Pancreas (tissue), 10 donors: ENCODE results near the gene PTPRD. TPM values are rescaled to one million over a fixed set of nuclear protein-coding genes. Genes with fewer than 3 reads are reported as not detected.
"Not testable (repeated sequence)": the region's sequence is repeated elsewhere in the genome, so short reads cannot be mapped to it uniquely, and the experiment has no call there.

Experiments
- ATAC-seq, 4 donors: fragments of 200-7000 bp; cut with Tn5 transposase; one replicate each; pipeline versions ENCODE4 v1.8.0 to v1.9.1; 2020; ENCODE audit warnings: mild to moderate bottlenecking in 4 of 4, moderate library complexity in 4 of 4
- DNase-seq, 6 donors: peaks; one replicate each; pipeline ENCODE4 v3.0.0-alpha.2; 2020
- FAIRE-seq: peaks from 2 replicates; lab custom pipeline; 2012; peaks lifted over from hg19 to GRCh38; lab: Jason Lieb, UNC
- H3K27ac ChIP-seq, 4 donors: fragments of 200-600 bp; sonication (generic); 1 replicate in 3 of 4; 2 replicates in 1 of 4; pipeline versions ENCODE4 v1.5.0 to v1.8.0; 2020
- H3K27me3 ChIP-seq, 4 donors: fragments of 200-600 bp; one replicate each; pipeline ENCODE4 v1.8.0; 2021
- H3K36me3 ChIP-seq, 3 donors: fragments of 200-600 bp; sonication (generic) in 1 of 3; one replicate each; pipeline versions ENCODE4 v1.5.0 to v1.8.0; 2020 to 2021
- H3K4me1 ChIP-seq, 3 donors: fragments of 200-600 bp; one replicate each; pipeline ENCODE4 v1.8.0; 2021
- H3K4me3 ChIP-seq, 4 donors: fragments of 200-600 bp; sonication (generic) in 2 of 4; one replicate each; pipeline versions ENCODE4 v1.5.0 to v1.8.0; 2020 to 2021
- H3K9me3 ChIP-seq, 4 donors: fragments of 200-600 bp; one replicate each; pipeline ENCODE4 v1.8.0; 2021
- CTCF ChIP-seq, 4 donors: fragments of 200-600 bp; sonication (generic) in 3 of 4; IDR thresholded peaks; one replicate each; pipeline versions ENCODE4 v1.5.0 to v1.8.0; 2021; ENCODE audit warnings: antibody characterized with exemption in 4 of 4
- WGBS, 2 donors: extraction: QIAGEN DNeasy Blood & Tissue Kit; methylation state at CpG; one replicate each; pipeline ENCODE4 v1.1.7; 2013; 5-methylcytosine and 5-hydroxymethylcytosine counted together
- intact Hi-C, 3 donors: fragments of 100-400 bp; cut with DNase I; formaldehyde crosslinking; loops; one replicate each; pipeline versions ENCODE4 v1.11.1 to v1.14.2; 2022
- polyA plus RNA-seq, 2 donors: library from polyadenylated mRNA; stranded (reverse); fragments of 200-250 nt; gene quantifications; one replicate each; pipeline ENCODE4 v1.2.3, GENCODE V29; 2013
- total RNA-seq, 6 donors: library from RNA; stranded (reverse); fragmentation: NEBNext Ultra II Directional in 4 of 6; extraction: Animal tissue kit (Norgen Biotek cat#: 25700) in 4 of 6; gene quantifications; one replicate each; pipeline versions ENCODE4 v1.2.1 to v1.2.4, GENCODE V29; 2021 to 2023
- donor health status: healthy with polysubstance abuse.
- donor health status: DM: no; HTN: no; CAD: no; lungs with moderate emphysema.
- donor health status: DM: no; HTN: no; CAD: no.
- donor health status: control.
- donor health status: control.
- donor health status: Bipolar disorder and iron deficiency.
- donor health status: DM: yes; HTN: yes; CAD: no.
- donor health status: DM: no; HTN: no; CAD: no.
- donor health status: DM: no; HTN: no; CAD: no.
- donor health status: DM: yes; HTN: yes; CAD: no.

PTPRD gene
- total and polyA plus RNA-seq, 8 donors: 2.1 to 21.7 (median 5.1) TPM

DNA sequence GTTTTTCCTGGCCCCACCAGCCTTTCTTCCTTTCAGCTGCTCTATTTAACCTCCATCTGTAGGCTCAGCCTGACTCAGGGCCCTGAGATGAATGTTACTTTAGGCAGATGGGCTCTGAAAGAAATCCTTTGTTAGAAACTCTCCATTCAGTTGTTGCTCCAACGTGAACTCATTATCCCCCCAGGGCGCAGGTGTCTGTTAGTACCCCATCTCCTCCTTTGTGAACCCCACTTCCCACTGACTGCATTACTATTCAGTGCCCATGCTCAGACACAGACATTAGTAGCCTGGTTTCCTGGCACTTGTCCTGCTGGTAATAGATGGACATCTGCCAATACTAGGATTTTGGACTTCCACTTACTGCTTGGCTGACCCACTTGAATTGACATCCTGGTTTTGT, 1271.6 kb downstream of the PTPRD start:
- intact Hi-C loops: no loop called here
- TF ChIP-seq CTCF (IDR thresholded peaks at IDR 0.05): no peak
- Histone ChIP-seq H3K9me3 (no peaks in the 10 kb centered on the region), H3K27me3 (no peaks in the 10 kb centered on the region), H3K36me3 (no peaks in the 10 kb centered on the region), H3K27ac (no peak overlapping the region), H3K4me3 (no peak overlapping the region), H3K4me1 (no peaks in the 10 kb centered on the region)
- DNase-seq (no peak), ATAC-seq (no peak), FAIRE-seq (no peak)
- 33 to 43% methylated on average over 2 of the region's 2 CpGs for WGBS, 2 donors

DNA sequence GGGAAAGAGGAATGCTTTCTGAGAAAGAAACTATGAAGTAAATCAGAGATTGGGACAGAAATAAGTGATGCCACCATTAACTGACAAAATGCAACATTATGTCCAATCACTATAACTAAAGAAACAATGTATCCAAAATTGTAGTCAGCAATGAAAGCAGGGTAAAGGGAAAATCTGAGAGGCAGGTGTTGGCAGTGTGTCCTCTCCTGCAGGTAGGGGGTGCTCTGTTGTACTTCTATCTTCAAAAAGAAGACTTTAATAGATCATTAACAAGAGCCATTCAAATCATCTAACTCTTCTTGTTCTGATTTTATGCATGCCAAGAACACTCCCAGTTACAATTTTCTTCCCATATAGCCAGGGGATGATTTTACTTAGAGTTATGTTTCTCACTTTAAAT, 1275.7 kb downstream of the PTPRD start:
- no peak overlapping the region for H3K27ac ChIP-seq
- no peak for FAIRE-seq
- H3K9me3 ChIP-seq: no peaks in the 10 kb centered on the region
- H3K4me3 ChIP-seq: no peak overlapping the region
- intact Hi-C loops: no loop called here
- no peak for TF ChIP-seq CTCF (IDR thresholded peaks at IDR 0.05)
- no peak for ATAC-seq
- H3K36me3 ChIP-seq: no peaks in the 10 kb centered on the region
- no peaks in the 10 kb centered on the region for H3K4me1 ChIP-seq
- no peak for DNase-seq
- H3K27me3 ChIP-seq: no peaks in the 10 kb centered on the region

- no peak overlapping the region for H3K27ac ChIP-seq
- H3K4me3 ChIP-seq: no peak overlapping the region
- no peaks in the 10 kb centered on the region for H3K27me3 ChIP-seq
- no peak for TF ChIP-seq CTCF (IDR thresholded peaks at IDR 0.05)
- ATAC-seq (no peak), DNase-seq (no peak), FAIRE-seq (no peak)
- no peaks in the 10 kb centered on the region for H3K4me1 ChIP-seq
- intact Hi-C loops: no loop called here
- H3K36me3 ChIP-seq: no peaks in the 10 kb centered on the region
- H3K9me3 ChIP-seq: no peaks in the 10 kb centered on the region
Measured at GRCh38 chr9:9326749-9327148, 1286.1 kb downstream of the PTPRD start.

DNA sequence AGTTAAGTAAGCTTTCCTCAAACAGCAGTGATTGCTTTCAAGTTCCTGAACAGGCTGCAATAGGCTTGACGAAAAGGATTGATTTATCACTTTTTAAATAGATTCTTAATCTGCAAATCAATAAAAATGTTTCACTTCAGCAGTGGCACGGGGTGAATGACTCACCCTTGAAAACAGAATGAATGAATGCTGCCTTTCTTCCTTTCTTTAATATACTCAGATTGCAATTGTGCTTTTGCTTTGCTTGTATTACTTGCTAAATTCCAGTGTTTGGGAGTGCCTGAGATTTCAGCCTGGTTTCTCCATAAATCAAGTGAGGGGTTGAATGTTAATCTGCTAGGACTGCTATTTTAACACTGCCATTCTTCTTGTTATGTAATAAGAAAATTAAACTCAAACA, 1293.8 kb downstream of the PTPRD start:
- no peak for TF ChIP-seq CTCF (IDR thresholded peaks at IDR 0.05)
- DNase-seq: no peak
- Histone ChIP-seq H3K4me3 (no peak overlapping the region), H3K27me3 (no peaks in the 10 kb centered on the region), H3K4me1 (no peaks in the 10 kb centered on the region), H3K36me3 (no peaks in the 10 kb centered on the region), H3K27ac (no peak overlapping the region), H3K9me3 (no peaks in the 10 kb centered on the region)
- ATAC-seq: peak; percentile 27 to 87 (median 60)
- no peak for FAIRE-seq
- 3 to 4% methylated on average over 2 of the region's 2 CpGs for WGBS, 2 donors
- intact Hi-C loops: no loop called here

DNA sequence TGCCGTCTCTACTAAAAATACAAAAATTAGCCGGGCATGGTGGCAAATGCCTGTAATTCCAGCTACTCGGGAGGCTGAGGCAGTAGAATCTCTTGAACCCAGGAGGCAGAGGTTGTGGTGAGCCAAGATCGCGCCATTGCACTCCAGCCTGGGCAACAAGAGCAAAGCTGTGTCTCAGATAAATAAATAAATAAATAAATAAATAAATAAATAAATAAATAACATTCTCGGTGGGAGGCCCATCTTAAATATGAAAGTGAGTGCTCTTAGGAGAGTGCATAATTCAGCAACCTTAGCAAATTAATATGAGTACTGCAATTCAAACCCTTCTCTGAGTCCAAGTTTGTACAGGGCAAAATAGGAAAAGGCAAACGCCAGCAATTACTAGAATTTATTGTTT, 1302.1 kb downstream of the PTPRD start:
- H3K4me3 ChIP-seq, H3K36me3 ChIP-seq, H3K9me3 ChIP-seq, intact Hi-C loops, DNase-seq, FAIRE-seq, H3K27ac ChIP-seq, H3K27me3 ChIP-seq, H3K4me1 ChIP-seq, ATAC-seq: not testable (repeated sequence)
- 72 to 78% methylated on average over 7 of the region's 7 CpGs for WGBS, 2 donors

GRCh38 chr9:9305600-9305999, 1307.2 kb downstream of the PTPRD start:
- H3K27me3 ChIP-seq: no peaks in the 10 kb centered on the region
- no peaks in the 10 kb centered on the region for H3K4me1 ChIP-seq
- ATAC-seq (no peak), DNase-seq (no peak), FAIRE-seq (no peak)
- intact Hi-C loops: no loop called here
- TF ChIP-seq CTCF (IDR thresholded peaks at IDR 0.05): no peak
- H3K9me3 ChIP-seq: no peaks in the 10 kb centered on the region
- H3K4me3 ChIP-seq: no peak overlapping the region
- no peak overlapping the region for H3K27ac ChIP-seq
- H3K36me3 ChIP-seq: no peaks in the 10 kb centered on the region
